ENCODE measurements around the gene COL12A1.

- TF ChIP-seq CTCF (IDR thresholded peaks at IDR 0.05) (no peak), POLR2A (IDR thresholded peaks at IDR 0.05) (no peak)
Measured at GRCh38 chr6:75041381-75041780, 164.5 kb downstream of the COL12A1 start.

Measured in right lobe of liver (tissue), 4 donors.